Mesodermal cell (in vitro differentiated cells): Measurements from ENCODE around the gene CD1C.
"Not testable (repeated sequence)": the region's sequence is repeated elsewhere in the genome, so short reads cannot be mapped to it uniquely, and the experiment has no call there.

Experiments used
- H3K27ac ChIP-seq: 2 replicates; pipeline ENCODE4 v1.7.0; 2013; ENCODE audit warnings: mild to moderate bottlenecking, low read depth, low read length, moderate library complexity; ENCODE audit not compliant: severe bottlenecking
- H3K36me3 ChIP-seq: 2 replicates; pipeline ENCODE4 v1.7.1; 2013; ENCODE audit warnings: mild to moderate bottlenecking, low read length, moderate library complexity; ENCODE audit not compliant: control insufficient read depth, insufficient read depth
- H3K4me1 ChIP-seq: one replicate; pipeline ENCODE4 v1.7.1; 2013; ENCODE audit warnings: mild to moderate bottlenecking, low read length; ENCODE audit not compliant: insufficient read depth, control insufficient read depth, poor library complexity, severe bottlenecking
- H3K4me3 ChIP-seq: 2 replicates; pipeline ENCODE4 v1.7.0; 2013; ENCODE audit warnings: low read length, control low read depth, mild to moderate bottlenecking; ENCODE audit not compliant: insufficient read depth, poor library complexity, severe bottlenecking; ENCODE audit errors: extremely low read depth
- H3K9me3 ChIP-seq: 2 replicates; pipeline ENCODE4 v1.7.1; 2013; ENCODE audit warnings: mild to moderate bottlenecking, low read length, moderate library complexity; ENCODE audit not compliant: control insufficient read depth
- WGBS, 2 experiments: methylation state at CpG; one replicate each; pipeline ENCODE4 v1.1.5; 2013; ENCODE audit warnings: missing lambda C conversion rate in 2 of 2; ENCODE audit not compliant: insufficient coverage in 2 of 2; 5-methylcytosine and 5-hydroxymethylcytosine counted together

The CD1C gene

GRCh38 chr1:158282421-158282820 is 7.3 kb upstream of the CD1C start:
- H3K27ac ChIP-seq, H3K36me3 ChIP-seq, H3K4me3 ChIP-seq, H3K4me1 ChIP-seq, H3K9me3 ChIP-seq: not testable (repeated sequence)
- 77 to 88% methylated on average over 2 of the region's 2 CpGs for WGBS, 2 experiments

DNA sequence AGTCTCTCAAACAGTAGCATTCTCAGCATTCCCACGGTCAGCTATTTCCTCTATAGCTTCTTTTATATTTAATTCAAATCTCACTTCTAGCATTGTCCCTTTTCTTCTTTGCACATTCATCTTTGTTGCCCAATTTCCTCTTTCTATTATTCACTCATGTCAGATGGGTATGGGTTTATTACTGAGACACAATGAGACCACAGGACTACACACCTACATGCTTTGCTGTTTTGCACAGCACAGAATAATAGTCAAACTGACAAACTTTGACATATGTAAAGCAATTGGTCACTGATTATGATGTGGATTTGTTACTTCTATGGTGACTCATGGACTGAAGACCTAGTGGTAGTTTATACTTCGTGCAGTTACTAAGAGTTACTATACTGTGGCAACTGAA is 5.8 kb upstream of the CD1C start:
- Histone ChIP-seq H3K27ac (no peak overlapping the region), H3K9me3 (no peaks in the 10 kb centered on the region), H3K36me3 (no peaks in the 10 kb centered on the region), H3K4me1 (no peaks in the 10 kb centered on the region), H3K4me3 (no peak overlapping the region)
- WGBS, 2 experiments = 64 to 79% methylated on average over 2 of the region's 2 CpGs

GRCh38 chr1:158285756-158286241 is 3.9 kb upstream of the CD1C start:
- no peak overlapping the region for H3K4me3 ChIP-seq
- WGBS, 2 experiments = 77 to 78% methylated on average over 4 to 6 of the region's 7 CpGs
- H3K27ac ChIP-seq = no peak overlapping the region
- no peaks in the 10 kb centered on the region for H3K36me3 ChIP-seq
- H3K9me3 ChIP-seq = no peaks in the 10 kb centered on the region
- H3K4me1 ChIP-seq = no peaks in the 10 kb centered on the region

DNA sequence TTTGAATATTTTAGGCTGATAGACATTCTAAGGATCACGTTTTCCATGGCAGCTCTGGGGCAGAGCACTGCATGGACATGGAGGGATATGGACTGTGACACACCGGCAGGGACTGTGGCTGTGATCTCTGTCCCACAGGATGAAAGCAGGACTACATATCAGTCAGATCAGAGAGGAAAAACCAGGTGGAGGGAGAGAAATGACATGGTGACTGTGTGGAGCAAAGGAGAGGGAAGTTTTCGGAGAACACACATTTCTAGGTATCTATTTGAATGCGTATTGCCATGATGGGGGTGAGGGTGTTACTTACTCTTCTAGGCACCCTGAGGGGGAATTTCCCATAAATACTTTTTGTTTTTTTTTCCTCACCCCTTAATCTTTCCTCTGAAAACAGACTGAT is 3.2 kb upstream of the CD1C start:
- Histone ChIP-seq H3K4me1 (no peaks in the 10 kb centered on the region), H3K27ac (no peak overlapping the region), H3K9me3 (no peaks in the 10 kb centered on the region), H3K4me3 (no peak overlapping the region), H3K36me3 (no peaks in the 10 kb centered on the region)
- 89 to 96% methylated on average over 3 to 4 of the region's 4 CpGs for WGBS, 2 experiments

DNA sequence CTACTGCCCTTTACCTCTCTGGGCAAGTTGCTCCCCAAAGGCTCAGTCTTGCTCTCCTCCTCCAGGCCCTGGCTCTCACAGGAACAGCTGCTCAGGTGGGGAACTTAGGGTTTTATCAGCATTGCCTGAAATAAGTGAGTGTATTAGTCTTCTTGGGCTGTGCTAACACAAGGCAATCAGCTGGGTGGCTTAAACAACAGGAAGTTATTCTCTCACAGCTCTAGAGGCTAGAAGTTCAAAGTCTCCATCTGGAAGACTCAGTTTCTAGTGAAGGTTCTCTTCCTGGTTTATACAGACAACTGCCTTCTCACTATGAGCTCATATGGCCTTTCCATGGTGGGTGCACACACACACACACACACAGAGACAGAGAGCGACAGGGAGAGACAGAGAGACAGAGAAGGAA is 2.8 kb upstream of the CD1C start:
- WGBS, 2 experiments = no CpG with 5 or more reads among the region's 1 CpG
- Histone ChIP-seq H3K4me3 (no peak overlapping the region), H3K27ac (no peak overlapping the region), H3K9me3 (no peaks in the 10 kb centered on the region), H3K4me1 (no peaks in the 10 kb centered on the region), H3K36me3 (no peaks in the 10 kb centered on the region)

GRCh38 chr1:158290321-158290844 is 660 bp downstream of the CD1C start:
- no peak overlapping the region for H3K27ac ChIP-seq
- H3K9me3 ChIP-seq = no peaks in the 10 kb centered on the region
- no peaks in the 10 kb centered on the region for H3K4me1 ChIP-seq
- no peak overlapping the region for H3K4me3 ChIP-seq
- 96 to 97% methylated on average over 4 to 5 of the region's 5 CpGs for WGBS, 2 experiments
- no peaks in the 10 kb centered on the region for H3K36me3 ChIP-seq

- Histone ChIP-seq H3K9me3 (no peaks in the 10 kb centered on the region), H3K36me3 (no peaks in the 10 kb centered on the region), H3K4me3 (no peak overlapping the region), H3K27ac (no peak overlapping the region), H3K4me1 (no peaks in the 10 kb centered on the region)
- WGBS, 2 experiments = 60 to 100% methylated on average over 1 of the region's 2 CpGs
Observed at GRCh38 chr1:158295791-158296190, 6.1 kb downstream of the CD1C start.

DNA sequence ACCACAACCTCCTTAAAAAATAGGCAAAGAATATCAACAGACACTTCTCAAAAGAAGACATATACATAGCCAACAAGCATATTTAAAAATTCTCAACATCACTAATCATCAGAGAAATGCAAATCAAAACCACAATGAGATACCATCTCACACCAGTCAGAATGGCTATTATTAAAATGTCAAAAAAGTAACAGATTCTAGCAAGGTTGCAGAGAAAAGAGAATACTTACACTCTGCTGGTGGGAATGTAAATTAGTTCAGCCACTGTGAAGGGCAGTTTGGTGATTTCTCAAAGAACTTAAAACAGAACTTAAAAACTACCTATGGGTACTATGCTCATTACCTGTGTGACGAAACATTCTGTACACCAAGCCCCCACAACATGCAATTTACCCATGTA is 20.9 kb downstream of the CD1C start:
- Histone ChIP-seq H3K4me1 (no peaks in the 10 kb centered on the region), H3K27ac (no peak overlapping the region), H3K36me3 (no peaks in the 10 kb centered on the region), H3K9me3 (no peaks in the 10 kb centered on the region), H3K4me3 (no peak overlapping the region)
- WGBS, 2 experiments = no CpG with 5 or more reads among the region's 1 CpG

- H3K4me3 ChIP-seq = no peak overlapping the region
- no CpG with 5 or more reads among the region's 2 CpGs for WGBS, 2 experiments
- no peaks in the 10 kb centered on the region for H3K9me3 ChIP-seq
- no peaks in the 10 kb centered on the region for H3K4me1 ChIP-seq
- no peak overlapping the region for H3K27ac ChIP-seq
- no peaks in the 10 kb centered on the region for H3K36me3 ChIP-seq
Observed at GRCh38 chr1:158311066-158311465, 21.3 kb downstream of the CD1C start.

GRCh38 chr1:158323866-158324265 is 34.1 kb downstream of the CD1C start:
- Histone ChIP-seq H3K9me3 (no peaks in the 10 kb centered on the region), H3K4me3 (no peak overlapping the region), H3K27ac (no peak overlapping the region), H3K4me1 (no peaks in the 10 kb centered on the region), H3K36me3 (no peaks in the 10 kb centered on the region)
- 87 to 93% methylated on average over 1 of the region's 1 CpG for WGBS, 2 experiments

DNA sequence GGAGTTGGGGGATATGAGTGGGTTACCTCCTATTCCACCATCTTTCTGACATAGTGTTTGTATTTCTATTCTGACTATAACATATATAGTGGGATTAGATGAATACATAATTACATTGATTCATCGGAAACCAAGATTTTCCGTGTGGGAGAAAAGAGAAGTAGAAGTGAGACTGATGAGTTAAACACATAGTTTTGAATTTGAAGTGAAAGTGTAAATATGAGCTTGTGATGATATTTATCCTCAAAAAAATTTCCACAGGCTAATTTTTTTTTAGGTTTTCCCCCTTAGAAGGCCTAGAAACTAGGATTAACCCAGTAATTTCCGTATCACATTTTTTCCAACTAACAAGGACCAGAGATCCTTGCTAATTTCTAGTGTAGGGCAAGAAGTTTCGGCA is 34.7 kb downstream of the CD1C start:
- Histone ChIP-seq H3K27ac (no peak overlapping the region), H3K4me1 (no peaks in the 10 kb centered on the region), H3K36me3 (no peaks in the 10 kb centered on the region), H3K4me3 (no peak overlapping the region), H3K9me3 (no peaks in the 10 kb centered on the region)
- no CpG with 5 or more reads among the region's 4 CpGs for WGBS, 2 experiments
